Suprapubic skin (tissue), 3 donors: ENCODE data around the gene ASCC2.

Experiments used
- EP300 ChIP-seq: sonication (generic); formaldehyde crosslinking; IDR thresholded peaks from one replicate; pipeline ENCODE4 v1.6.1; 2017; ENCODE audit warnings: antibody characterized with exemption
- POLR2A ChIP-seq, 2 donors: fragments of 450-650 bp; IDR thresholded peaks; one replicate each; pipeline ENCODE4 v1.6.1; 2017; ENCODE audit warnings: antibody characterized with exemption in 2 of 2, mild to moderate bottlenecking in 2 of 2, moderate library complexity in 2 of 2
- TF ChIP-seq, protein P1 (sequence below), 2 donors: fragments of 200-600 bp in 1 of 2; fragments of 450-650 bp in 1 of 2; sonication (generic) in 1 of 2; IDR thresholded peaks; one replicate each; pipeline ENCODE4 v1.5.1; 2016 to 2019; ENCODE audit warnings: antibody characterized with exemption in 2 of 2, mild to moderate bottlenecking in 1 of 2, moderate library complexity in 1 of 2

DNA sequence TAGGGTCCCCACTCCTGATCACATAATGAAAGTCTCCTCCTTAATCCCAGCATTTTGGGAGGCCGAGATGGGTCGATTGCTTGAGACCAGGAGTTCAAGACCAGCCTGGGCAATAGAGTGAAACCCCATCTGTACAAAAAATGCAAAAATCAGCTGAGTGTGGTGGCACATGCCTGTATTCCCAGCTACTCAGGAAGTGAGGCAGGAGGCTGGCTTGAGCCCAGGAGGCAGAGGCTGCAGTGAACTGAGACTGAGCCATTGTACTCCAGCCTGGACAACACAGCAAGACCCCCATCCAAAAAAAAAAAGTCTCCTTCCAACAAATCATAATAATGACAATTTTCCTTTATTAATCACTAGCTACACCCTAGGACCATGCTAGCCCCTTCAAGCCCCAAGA, 86.4 kb downstream of the ASCC2 start:
- TF ChIP-seq, protein P1, sequence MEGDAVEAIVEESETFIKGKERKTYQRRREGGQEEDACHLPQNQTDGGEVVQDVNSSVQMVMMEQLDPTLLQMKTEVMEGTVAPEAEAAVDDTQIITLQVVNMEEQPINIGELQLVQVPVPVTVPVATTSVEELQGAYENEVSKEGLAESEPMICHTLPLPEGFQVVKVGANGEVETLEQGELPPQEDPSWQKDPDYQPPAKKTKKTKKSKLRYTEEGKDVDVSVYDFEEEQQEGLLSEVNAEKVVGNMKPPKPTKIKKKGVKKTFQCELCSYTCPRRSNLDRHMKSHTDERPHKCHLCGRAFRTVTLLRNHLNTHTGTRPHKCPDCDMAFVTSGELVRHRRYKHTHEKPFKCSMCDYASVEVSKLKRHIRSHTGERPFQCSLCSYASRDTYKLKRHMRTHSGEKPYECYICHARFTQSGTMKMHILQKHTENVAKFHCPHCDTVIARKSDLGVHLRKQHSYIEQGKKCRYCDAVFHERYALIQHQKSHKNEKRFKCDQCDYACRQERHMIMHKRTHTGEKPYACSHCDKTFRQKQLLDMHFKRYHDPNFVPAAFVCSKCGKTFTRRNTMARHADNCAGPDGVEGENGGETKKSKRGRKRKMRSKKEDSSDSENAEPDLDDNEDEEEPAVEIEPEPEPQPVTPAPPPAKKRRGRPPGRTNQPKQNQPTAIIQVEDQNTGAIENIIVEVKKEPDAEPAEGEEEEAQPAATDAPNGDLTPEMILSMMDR (IDR thresholded peaks at IDR 0.05) = no peak
- no peak for TF ChIP-seq EP300
- TF ChIP-seq POLR2A (IDR thresholded peaks at IDR 0.05) = no peak
